Adipocyte (in vitro differentiated cells): Measurements from ENCODE around the gene ATP9A.

Source experiments
- DNase-seq: peaks from one replicate; pipeline ENCODE4 v3.0.0-alpha.2; 2015; ENCODE audit warnings: low read depth
- H3K27me3 ChIP-seq: replicated peaks from 2 replicates; pipeline ENCODE4 v1.7.0; 2013; ENCODE audit warnings: mild to moderate bottlenecking, low read length, moderate library complexity; ENCODE audit not compliant: control insufficient read depth, insufficient read depth
- H3K36me3 ChIP-seq: 2 replicates; pipeline ENCODE4 v1.7.0; 2013; ENCODE audit warnings: low read length, mild to moderate bottlenecking, moderate library complexity; ENCODE audit not compliant: control insufficient read depth, insufficient read depth, severe bottlenecking
- H3K4me1 ChIP-seq: 2 replicates; pipeline ENCODE4 v1.7.0; 2013; ENCODE audit warnings: mild to moderate bottlenecking, low read length, moderate library complexity; ENCODE audit not compliant: control insufficient read depth, insufficient read depth
- H3K4me3 ChIP-seq: 2 replicates; pipeline ENCODE4 v1.7.0; 2013; ENCODE audit warnings: mild to moderate bottlenecking, low read length, moderate library complexity
- H3K9ac ChIP-seq: 2 replicates; pipeline ENCODE4 v1.7.0; 2013; ENCODE audit warnings: mild to moderate bottlenecking, low read length, moderate library complexity
- H3K9me3 ChIP-seq: 2 replicates; pipeline ENCODE4 v1.7.0; 2013; ENCODE audit warnings: mild to moderate bottlenecking, low read length, moderate library complexity; ENCODE audit not compliant: control insufficient read depth

Gene ATP9A

DNA sequence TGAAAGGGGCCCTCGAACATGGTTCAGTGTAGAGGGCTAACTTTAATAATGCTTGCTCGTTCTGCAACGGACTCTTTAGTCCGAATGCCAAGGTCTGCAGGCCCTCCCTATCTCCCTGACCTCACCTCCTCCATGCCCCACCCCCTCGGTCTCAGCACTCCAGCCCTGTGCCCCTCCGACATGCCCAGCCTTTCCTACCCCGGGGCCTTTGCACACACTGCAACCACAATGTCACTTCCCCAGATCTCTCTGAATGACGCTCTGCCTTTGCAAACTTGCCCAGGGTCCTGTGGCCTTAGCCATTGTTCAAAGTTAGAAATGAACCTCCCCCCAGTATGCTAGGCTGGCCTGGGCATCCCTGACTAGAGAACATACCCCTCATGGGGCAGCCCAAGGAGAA lies 175.6 kb downstream of the ATP9A start:
- Histone ChIP-seq H3K4me3 (no peak overlapping the region), H3K4me1 (peaks cover 17% of the 10 kb centered on the region), H3K9ac (no peak overlapping the region), H3K9me3 (no peaks in the 10 kb centered on the region), H3K36me3 (peaks cover 5% of the 10 kb centered on the region), H3K27me3 (no peaks in the 10 kb centered on the region)
- no peak for DNase-seq

DNA sequence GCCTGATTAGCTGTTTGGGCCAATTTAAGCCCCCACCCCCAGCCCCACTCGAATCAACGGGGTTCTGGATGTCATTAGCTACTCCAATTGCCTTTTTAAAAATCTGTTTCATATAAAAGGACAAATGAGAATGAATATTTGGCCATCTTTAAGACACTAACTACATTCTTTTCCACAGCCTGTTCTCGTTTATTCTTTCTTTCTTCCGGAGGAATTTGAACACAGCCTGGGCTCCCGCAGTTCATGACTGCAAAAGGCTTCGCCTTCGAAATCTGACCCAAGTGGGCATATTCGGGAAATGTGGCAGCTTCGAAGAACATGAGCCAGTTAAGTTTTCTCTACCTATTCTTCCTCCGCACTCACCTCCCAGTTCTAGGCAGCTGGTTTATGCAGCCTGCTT lies 176.3 kb downstream of the ATP9A start:
- Histone ChIP-seq H3K36me3 (peaks cover 1% of the 10 kb centered on the region), H3K27me3 (no peaks in the 10 kb centered on the region), H3K9ac (no peak overlapping the region), H3K4me3 (no peak overlapping the region), H3K9me3 (no peaks in the 10 kb centered on the region), H3K4me1 (peaks cover 17% of the 10 kb centered on the region)
- no peak for DNase-seq

DNA sequence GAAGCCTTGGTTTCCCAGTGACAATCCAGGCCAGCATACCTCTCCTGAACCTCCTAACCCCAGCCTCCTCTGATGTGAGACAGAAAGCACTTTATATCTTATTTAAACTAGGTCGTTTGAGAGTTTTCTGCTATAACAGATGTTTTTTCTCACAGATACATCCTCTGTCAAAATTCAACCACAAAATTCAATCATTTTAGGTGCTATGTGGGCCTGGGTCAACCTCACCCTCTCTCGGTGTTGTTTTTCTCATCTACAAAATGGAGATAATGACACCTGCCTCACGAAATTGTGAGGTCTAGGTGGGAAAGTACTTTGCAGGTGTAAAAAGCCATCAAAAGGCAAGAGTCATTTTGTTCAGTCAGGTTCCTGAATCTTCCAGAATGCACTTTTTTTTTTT lies 179.4 kb downstream of the ATP9A start:
- no peak for DNase-seq
- peaks cover 7% of the 10 kb centered on the region for H3K4me1 ChIP-seq
- H3K27me3 ChIP-seq = no peaks in the 10 kb centered on the region
- H3K4me3 ChIP-seq = no peak overlapping the region
- no peaks in the 10 kb centered on the region for H3K9me3 ChIP-seq
- no peaks in the 10 kb centered on the region for H3K36me3 ChIP-seq
- H3K9ac ChIP-seq = no peak overlapping the region

DNA sequence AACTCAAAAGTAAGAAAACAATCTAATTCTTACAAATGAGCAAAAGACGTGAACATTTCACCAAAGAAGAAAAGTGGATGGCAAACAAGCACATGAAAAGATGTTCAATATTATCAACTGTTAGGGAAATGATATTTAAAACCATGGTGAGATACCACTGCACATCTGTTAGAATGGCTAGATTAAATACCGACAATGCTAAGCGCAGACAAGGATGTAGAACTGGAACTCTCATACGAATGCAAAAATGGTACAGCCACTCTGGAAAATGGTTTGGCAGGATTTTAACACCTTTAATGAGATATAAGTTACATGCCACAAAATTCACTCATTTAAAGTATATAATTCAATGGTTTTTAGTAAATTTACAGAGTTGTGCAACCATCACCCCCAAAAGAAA lies 181.0 kb downstream of the ATP9A start:
- H3K9me3 ChIP-seq = no peaks in the 10 kb centered on the region
- no peaks in the 10 kb centered on the region for H3K27me3 ChIP-seq
- DNase-seq = no peak
- no peak overlapping the region for H3K9ac ChIP-seq
- no peak overlapping the region for H3K4me3 ChIP-seq
- no peaks in the 10 kb centered on the region for H3K36me3 ChIP-seq
- H3K4me1 ChIP-seq = peaks cover 7% of the 10 kb centered on the region

DNA sequence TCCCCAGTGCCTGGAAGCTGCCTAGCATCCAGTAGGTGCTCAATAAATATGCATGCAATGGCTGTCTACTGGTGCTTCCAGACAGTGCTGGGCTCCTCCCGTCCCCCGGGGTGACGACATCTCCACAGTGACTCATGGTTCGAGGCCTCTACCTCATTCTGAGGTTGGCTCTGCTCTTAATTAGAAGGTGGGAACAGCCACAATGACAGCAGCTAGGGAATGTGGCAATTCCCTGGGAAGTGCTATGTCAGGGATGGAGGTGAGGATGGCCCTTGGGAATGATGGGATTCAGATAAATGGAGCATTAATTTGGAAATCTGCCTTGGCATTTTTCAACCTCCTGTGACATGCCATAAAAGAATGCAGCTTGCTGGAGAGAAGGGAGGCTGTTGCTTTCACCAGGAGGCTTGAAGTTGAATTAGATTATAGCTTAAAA lies 182.2 kb downstream of the ATP9A start:
- Histone ChIP-seq H3K9me3 (no peaks in the 10 kb centered on the region), H3K4me1 (peaks cover 7% of the 10 kb centered on the region), H3K9ac (no peak overlapping the region), H3K36me3 (no peaks in the 10 kb centered on the region), H3K27me3 (no peaks in the 10 kb centered on the region), H3K4me3 (no peak overlapping the region)
- DNase-seq = peak; percentile 81

DNA sequence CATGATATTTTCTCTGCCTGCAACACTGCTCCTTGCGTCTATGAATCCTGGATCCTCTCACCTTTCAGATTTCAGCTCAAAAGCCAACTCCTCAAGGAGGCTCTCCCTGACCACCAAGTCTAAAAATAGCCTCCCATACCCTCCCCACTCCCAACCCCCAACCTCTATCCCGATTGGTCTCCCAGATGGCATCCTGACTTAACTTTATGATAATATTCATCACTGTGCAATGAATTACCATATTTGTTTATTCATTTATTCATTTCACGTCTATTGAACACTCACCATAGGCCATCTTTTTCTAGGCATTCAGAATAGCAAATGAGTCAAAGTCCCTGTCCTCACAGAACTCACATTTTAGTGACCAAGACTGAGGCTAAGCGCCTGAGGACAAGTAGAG lies 183.0 kb downstream of the ATP9A start:
- Histone ChIP-seq H3K36me3 (no peaks in the 10 kb centered on the region), H3K4me3 (no peak overlapping the region), H3K27me3 (no peaks in the 10 kb centered on the region), H3K9ac (no peak overlapping the region), H3K9me3 (no peaks in the 10 kb centered on the region), H3K4me1 (peaks cover 7% of the 10 kb centered on the region)
- DNase-seq = no peak

DNA sequence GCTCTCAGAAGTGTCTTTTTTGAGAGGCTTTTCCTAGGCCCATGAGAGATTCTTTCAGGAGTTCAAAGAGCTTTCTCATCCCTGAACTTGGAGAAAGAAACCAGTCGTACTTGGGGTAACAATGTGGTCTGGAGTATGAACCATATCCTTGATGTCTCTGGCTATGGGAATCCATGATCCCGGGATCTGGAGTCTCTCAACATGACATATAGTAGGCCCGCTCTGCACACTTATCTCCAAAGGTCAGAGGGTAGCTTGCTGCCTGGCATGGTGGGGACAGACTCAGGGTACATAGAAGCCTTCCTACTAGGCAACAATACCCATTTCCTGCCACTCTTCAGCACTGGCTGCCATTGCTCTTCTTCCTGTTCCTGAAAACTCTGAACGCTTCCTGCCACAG lies 183.5 kb downstream of the ATP9A start:
- Histone ChIP-seq H3K9me3 (no peaks in the 10 kb centered on the region), H3K27me3 (no peaks in the 10 kb centered on the region), H3K4me3 (no peak overlapping the region), H3K9ac (no peak overlapping the region), H3K4me1 (peaks cover 7% of the 10 kb centered on the region), H3K36me3 (no peaks in the 10 kb centered on the region)
- no peak for DNase-seq

DNA sequence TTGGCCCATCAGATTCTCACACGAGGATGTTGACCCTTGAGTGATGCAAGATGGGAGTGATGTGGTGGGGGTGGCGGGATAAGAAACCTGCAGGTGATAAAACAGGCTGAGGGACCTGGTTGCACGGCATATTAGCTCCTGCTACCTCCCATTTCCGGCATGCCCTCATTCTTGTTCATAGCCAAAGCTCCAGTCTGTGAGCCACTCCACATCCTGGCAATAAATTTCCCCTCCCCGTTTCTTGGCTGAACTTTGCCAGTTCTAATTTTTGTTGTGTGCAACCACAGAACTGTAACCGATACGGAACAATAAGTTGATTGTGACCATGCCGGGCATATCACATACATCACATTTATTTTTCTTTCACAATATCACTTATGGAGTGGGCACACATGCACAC lies 184.1 kb downstream of the ATP9A start:
- no peak for DNase-seq

DNA sequence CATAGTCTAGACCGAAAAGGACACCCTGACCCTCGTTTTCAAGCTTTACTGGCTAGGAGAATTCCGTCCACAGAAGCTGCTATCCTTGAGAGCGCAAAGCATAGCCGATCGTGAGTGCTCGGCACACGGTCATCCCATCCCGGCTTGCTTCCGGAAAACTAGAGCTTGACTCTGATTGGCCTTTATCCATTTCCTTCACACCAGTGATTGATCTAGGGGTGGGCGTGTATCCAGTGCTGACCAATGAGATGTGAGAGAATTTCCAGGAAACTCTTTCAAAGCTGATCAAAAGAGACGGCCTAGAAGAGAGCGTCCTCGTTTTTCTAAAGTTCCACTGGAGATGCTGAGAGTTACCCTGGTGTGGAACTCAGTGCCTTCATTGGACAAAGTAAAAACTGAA lies 184.7 kb downstream of the ATP9A start:
- DNase-seq = no peak
- no peaks in the 10 kb centered on the region for H3K36me3 ChIP-seq
- no peaks in the 10 kb centered on the region for H3K27me3 ChIP-seq
- no peaks in the 10 kb centered on the region for H3K9me3 ChIP-seq
- no peak overlapping the region for H3K4me3 ChIP-seq
- no peak overlapping the region for H3K9ac ChIP-seq
- peaks cover 14% of the 10 kb centered on the region for H3K4me1 ChIP-seq

More for the DNA sequence above, 184.1 kb downstream of the ATP9A start:
- Histone ChIP-seq H3K27me3 (no peaks in the 10 kb centered on the region), H3K9me3 (no peaks in the 10 kb centered on the region), H3K36me3 (no peaks in the 10 kb centered on the region), H3K9ac (no peak overlapping the region), H3K4me1 (peaks cover 10% of the 10 kb centered on the region), H3K4me3 (no peak overlapping the region)

DNA sequence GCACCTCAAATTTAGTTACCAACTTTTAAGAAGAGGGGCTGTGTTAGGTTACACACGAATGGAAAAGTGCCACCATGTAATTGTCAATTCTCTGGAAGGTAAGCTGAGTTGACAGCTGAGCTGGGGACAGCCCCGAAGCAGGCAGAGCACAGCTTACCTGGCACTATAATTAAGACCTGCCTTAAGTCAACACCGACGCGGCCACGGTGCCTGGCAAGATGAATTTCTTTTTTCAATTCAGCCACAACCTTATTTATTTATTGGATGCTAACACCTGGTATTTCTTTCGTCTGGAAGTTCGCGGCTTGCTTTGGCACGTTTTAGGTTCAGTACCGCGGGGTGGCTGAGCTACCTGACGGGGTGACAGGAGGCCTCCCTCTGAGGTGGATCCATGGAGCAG lies 185.1 kb downstream of the ATP9A start:
- Histone ChIP-seq H3K9ac (no peak overlapping the region), H3K4me1 (peaks cover 14% of the 10 kb centered on the region), H3K27me3 (no peaks in the 10 kb centered on the region), H3K4me3 (no peak overlapping the region), H3K9me3 (no peaks in the 10 kb centered on the region), H3K36me3 (no peaks in the 10 kb centered on the region)
- no peak for DNase-seq

DNA sequence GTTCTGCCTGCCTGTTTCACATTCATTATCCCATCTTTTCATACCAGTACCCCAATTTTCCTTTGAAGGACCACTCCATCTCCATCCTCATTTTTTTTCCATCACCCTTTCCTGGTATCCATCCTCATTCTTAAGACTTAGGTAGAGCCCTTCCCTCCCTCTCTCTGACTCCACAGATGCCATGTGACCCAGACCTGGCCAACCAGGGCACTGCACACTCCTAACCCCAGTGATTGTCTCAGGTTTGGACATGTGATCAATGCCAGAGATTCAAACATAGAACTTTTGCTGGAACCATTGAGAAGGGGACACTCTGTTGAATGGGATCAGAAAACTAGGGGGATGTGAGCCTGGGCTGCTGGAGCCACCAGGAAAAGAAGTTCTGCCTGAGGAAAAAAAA lies 186.6 kb downstream of the ATP9A start:
- Histone ChIP-seq H3K36me3 (no peaks in the 10 kb centered on the region), H3K9me3 (no peaks in the 10 kb centered on the region), H3K4me3 (no peak overlapping the region), H3K4me1 (peaks cover 14% of the 10 kb centered on the region), H3K9ac (no peak overlapping the region), H3K27me3 (no peaks in the 10 kb centered on the region)
- DNase-seq = no peak

DNA sequence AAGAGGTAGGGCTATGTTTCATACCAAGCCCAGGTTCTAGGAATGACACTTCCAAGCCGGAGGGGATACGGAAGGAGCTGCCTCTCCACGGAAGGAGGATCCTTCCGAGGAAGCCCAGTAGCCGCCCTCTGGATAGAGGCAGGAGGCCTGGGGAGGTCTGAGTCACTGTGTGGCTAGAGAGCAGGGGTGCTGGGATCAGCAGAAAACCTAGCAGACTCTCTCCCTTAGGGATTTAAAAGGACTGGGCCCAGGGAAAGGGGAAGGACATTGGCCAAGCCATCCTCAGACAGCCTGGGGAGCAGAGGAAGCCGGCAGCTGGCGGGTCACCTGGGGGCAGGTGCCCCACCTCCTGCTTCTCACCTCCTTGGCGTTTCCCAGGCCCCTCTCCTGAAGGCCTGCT lies 189.1 kb downstream of the ATP9A start:
- H3K36me3 ChIP-seq = no peaks in the 10 kb centered on the region
- H3K4me1 ChIP-seq = peaks cover 6% of the 10 kb centered on the region
- DNase-seq = peak; percentile 56
- no peak overlapping the region for H3K9ac ChIP-seq
- no peaks in the 10 kb centered on the region for H3K27me3 ChIP-seq
- H3K4me3 ChIP-seq = no peak overlapping the region
- H3K9me3 ChIP-seq = peaks cover 11% of the 10 kb centered on the region
